ENCODE measurements around the gene DPT.
A peak's percentile ranks its signal among the peaks of the same experiment; 100 is the strongest.

Gene DPT

DNA sequence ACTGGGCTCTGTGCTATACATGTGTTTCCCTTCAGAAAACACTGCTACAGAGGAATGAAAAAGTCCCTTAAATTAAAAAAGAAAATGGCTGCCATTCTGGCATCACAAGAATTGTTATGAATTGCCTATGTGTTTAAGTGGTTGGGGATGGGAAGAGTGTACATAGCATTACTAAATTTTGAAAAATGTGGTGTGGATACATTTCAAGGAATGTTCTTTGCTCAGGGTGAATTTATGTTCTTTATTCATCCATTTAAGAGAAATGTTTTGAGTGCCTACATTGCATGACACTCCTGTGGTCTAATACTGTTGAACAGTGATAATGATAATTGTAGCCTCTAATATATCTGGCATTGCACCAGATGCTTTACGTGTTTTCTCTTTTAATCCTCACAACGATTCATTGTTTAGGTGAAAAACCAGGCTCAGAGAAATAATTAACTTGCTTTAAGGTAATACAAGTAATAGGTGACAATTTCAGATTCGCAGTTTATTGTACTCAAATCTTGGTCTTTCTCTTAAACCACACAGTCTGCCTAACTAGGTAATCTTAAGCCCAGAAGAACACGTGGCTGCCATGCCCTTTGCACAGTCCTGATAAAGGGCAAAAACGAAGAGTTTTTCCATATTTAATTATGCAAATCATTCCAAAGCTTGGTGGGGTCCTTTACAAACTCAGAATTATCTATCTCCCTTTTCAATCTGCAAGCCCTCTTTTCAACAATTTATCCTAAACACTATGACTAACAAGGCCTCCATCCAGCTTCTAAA is 31.5 kb downstream of the DPT start:
- DNase-seq = no peak

DNA sequence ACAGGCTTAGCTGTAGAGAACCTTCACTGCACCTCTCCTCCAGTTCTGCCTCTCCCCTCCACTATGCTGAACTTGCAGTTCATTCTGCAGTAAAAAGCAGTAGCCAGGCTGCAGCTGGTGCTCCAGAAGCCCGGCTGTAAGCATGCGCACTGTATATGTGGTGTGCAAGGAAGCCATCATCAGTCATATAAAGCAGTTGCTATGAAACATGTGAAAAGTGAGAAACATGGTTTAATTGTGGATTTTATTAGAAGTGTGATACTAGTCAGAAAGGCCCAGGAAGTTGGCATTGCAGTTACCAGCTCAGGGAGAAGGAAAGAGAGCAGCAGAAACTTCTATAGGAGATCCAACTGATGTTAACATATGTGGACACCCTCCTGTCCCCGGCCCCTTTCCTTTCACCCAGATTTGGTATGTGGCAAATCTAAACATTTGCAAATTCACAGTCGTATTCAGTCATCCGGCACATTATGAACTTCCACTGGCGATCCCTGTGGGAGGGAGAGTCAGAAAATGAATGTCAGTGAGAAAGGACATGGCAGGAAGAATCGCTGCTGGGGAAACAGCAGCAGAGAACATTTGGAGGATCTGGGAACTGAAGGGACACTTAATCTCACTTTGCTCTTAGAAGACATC is 32.8 kb downstream of the DPT start:
- no peak for DNase-seq

DNA sequence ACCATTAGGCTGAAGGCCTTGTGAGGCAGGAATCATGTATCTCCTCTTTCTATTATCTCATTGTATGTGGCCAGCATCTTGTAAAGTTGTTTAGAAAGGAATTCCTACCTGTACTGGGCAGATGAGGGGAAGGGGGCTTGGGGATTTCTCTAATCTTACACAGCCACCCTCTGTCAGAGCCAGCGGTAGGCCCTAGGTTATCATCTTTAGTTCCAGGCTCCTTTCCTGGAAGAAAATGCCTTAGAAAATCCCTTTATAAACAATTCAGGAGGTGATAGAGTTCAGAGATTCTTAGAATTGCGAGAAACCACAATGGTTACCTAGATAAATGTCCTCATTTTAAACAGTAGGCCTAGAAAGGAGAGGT is 35.2 kb downstream of the DPT start:
- no peak for DNase-seq

DNA sequence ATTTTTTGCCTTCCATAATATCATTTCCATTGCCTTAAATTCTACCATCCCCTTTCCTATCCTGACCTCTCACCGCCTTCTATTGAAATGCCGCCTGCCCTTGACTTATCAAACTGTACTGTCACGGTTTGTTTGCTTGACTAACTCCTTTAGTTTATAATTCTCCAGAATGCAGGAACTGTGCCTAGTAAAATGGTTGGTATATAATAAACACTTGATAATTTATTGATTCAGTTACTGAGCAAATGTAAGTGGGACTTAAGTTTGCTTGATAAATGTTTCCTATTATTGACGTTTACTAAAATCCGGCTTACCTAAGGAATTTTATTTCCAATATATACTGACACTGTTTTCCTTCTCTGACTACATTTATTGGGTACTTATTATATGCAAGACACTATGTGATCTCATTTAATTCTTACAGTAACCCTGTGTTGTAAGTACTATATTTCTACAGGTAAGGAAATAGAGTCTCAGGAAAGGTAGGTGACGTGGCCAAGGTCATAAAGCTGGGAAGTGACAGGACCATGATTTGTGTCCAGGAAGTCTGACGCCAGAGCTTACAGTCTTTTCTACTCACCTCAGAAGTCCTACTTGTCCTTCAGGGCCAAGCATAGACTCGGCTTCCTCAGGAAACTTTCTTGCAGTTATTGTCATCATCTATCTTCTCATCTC is 35.7 kb downstream of the DPT start:
- DNase-seq = no peak

DNA sequence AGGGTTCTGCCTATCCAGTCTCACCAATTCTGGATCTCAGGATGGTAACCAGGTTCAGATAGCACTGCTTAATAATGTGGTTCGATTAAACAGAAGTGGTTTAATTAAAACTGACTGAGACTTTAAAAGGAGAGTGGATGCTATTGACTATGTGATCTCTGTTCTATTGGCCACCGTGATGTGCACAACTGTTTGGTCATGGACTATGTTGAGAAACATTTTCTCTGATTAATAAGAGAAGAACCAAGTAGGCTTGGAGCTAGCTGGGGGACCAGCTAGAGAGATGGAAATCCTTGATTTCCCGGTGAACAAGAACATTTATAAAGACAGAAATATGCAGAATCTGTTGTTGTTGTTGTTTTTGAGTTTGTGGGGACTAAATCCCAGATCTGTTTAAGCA is 36.5 kb downstream of the DPT start:
- DNase-seq = no peak

DNA sequence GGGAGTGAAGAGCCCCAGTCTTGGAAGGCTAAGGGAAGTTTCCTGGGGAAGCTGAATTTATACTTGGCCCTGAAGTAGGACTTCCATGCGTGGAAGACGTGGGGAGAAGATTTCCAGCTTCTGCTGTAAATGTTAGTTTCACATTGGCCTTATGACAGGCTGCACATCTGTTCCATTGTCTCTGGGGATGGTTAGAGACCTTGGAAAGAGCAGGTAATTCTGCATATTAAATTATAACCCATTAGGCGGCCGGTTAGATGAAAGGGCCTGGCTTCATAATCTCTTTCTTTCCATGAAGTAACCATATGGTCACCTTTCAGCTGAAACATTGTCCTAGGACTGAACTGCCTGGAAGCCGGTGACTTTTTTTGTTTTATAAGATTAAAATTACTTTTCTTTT is 37.5 kb downstream of the DPT start:
- DNase-seq = no peak

DNA sequence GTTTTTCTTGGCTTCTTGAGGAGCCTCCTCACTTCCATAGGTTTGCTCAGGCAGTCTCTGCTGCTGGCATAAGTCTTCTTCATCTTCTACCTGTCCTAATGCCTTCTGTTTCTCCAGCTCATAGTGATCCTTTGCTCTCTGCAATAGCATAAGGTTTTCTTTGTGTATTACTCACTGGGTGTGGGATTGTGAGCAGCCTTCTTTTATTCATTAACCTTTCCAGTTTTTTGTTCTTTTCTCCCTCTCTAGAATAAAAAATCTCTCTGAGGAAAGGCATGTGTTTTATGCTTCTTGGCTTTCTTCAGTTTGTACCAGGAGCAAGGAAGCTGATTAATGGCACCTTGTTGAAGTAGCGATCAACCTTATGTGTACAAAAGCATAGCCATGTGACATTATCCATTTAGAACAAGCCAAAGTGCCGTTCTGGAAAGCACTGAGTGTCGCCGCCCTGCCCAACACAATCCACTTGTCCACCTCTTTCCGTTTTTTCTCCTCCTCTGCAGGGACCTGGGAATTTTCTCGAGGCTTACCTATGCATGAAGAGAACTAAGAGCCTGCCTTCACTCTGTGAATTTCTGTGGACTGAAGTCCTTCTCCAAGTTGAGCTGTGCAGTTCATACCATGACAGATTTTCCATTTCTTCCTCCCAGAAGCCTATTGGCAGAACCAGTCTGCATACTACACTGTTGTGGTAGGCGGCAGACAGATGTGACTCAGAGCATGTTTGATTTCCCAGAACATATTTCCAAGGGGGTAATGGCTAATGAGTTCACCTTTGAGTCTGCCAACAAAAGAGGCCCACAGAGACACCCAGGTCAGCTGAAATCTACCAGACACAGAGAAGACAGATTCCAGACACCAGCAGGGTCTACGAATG is 39.0 kb downstream of the DPT start:
- DNase-seq = no peak

DNA sequence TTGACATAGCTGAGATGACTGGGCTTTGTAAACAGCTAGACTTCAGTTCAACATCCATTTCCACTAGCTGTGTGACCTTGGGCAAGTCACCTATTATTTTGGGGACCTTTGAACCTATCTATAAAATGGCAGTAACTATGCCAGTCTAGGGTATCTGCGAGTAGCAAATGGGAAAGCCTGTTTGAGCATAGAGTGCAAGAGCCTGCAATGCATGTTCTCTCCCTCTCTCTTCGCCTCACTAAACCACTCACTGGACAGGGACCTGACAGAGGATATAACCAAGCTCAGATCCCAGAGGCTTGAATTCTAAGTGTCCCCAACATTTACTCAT is 39.7 kb downstream of the DPT start:
- DNase-seq = no peak

DNA sequence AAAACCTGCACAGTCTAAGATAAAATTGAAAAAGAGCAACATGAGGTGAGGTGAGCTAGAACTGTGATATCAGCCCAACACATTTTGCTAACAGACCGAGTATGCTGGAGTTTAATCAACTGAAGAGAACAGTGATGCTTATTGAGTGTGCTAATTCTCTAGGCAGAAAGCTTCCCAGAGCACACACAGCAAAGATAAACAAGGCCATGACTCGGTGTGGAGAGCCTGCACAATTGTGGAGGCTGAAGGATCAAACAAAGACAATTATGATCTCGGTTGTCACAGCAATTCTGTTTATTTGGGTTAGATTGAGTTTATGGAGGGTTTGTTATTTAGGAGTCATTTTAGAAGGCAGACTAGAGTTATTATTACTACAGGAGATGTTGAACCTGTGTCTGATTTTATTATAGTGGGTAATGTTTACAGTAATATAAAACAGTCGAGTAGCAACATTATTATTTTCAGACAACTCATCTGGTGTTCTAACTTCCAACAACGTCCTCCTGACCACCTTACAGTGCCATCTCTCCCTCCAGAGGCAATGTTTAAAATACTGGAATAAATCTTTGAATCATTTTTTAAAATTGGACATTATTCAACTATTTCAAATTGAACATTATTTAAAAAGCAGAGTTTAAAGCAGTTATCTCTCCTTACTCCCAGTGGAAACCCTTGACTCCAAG is 40.2 kb downstream of the DPT start:
- DNase-seq = no peak

DNA sequence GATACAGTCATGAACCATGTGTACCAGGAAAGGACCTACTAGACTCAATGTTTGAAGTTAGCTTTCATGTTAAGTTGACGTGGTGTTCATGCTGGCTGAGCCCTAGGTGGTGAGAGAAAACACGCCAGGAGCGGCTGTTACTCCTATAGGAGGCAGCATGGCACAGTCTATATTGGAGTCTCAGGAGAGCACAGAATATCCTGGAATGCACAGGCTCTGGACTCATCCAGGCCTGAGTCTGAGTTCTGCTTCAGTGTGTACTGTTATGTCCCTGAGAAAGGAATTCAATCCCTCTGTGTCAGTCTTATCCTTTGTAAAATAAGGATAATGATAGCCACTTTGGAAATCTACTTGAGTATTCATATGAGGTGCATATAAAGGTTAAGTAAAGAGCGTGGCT is 41.2 kb downstream of the DPT start:
- no peak for DNase-seq

DNA sequence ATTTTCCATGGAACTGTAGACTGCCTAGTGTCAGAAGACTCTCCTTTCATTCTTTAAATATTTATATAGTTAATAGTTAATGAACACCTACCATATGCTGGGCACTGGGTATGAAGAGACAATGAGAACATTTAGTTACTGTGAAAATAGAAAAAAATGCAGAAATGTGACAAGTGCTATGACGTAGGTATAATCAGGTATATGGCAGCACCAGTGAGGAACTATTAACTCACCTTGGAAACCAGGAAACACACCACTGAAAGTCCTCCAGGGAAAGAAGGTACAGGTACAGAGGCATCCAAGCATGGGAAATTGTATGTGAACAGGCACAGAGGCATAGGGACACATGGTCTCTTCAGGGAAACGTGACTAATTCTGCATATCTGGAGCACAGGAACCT is 42.3 kb downstream of the DPT start:
- no peak for DNase-seq

DNA sequence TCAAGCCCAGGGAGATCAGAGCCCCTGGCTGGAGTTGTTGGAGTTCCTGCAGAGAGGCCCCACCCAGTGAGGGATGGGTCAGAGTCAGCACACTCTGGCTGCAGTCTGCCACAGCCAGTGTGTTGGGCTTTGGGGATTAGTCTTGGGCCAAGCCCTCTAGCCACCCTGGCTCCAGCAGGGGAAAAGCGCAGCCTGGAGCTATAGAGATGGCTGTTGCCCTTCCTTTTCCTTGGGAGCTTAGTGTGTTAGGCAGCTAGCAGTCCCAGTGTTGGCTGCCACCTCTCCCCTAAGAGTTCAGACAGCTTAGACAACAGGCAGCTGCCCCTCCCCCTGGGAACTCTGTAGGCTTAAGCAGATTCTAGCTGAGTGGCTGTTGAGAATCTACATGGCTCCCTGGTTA is 45.1 kb downstream of the DPT start:
- no peak for DNase-seq

DNA sequence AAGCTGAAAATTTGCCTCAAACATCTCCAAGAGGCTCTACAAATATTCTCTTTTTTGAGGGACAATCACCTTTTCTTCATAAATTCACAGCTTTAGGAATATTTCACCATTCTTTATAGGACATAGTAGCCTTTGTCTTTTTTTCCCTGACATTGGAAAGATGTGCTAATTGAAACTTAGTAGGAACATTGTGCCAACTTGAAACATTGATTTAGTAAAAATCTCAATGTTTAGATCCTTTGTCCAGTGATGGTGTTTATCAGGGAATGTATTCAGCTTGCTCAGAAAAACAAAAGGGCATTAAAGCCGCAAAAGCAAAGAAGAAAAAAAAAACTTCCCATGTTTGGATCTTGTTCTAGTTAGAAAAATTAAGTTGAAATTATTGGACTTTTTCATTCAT is 52.1 kb downstream of the DPT start:
- DNase-seq = no peak

DNA sequence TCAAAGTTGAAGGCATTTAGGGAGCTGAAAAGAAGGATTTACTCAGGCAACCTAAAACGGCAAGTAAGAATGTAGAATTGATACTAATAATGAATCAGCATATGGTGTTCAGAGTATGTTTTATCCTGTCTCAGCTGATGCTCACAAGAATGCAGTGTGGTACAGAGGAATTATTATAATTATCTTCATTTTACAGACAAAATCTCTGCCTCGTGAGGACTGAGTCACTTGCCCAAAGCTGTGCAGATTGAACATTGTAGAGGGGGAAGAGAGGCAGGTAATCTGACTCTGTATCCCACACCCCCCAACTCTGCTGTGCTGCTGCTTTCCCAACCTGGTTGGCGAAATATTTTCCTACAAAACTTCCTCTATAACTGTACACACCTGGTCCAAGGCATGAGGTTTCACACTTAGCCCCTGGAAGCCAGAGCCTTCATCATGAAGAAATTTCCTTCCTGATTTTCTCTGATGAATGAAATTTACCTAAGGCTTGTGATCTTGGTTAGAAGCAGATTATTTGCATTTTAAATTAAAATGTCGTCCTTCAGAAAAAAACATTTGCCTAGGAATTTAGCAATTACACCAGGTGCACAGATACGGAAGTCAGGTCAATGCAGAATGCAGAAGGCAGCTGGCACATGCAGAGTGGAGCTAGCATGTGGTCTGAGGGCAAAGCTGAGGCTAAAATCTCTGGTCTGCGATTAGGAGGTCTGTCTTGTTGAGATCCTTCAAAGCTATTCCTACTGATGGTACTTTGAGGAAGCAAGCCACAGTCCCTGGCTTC is 52.8 kb downstream of the DPT start:
- no peak for DNase-seq

DNA sequence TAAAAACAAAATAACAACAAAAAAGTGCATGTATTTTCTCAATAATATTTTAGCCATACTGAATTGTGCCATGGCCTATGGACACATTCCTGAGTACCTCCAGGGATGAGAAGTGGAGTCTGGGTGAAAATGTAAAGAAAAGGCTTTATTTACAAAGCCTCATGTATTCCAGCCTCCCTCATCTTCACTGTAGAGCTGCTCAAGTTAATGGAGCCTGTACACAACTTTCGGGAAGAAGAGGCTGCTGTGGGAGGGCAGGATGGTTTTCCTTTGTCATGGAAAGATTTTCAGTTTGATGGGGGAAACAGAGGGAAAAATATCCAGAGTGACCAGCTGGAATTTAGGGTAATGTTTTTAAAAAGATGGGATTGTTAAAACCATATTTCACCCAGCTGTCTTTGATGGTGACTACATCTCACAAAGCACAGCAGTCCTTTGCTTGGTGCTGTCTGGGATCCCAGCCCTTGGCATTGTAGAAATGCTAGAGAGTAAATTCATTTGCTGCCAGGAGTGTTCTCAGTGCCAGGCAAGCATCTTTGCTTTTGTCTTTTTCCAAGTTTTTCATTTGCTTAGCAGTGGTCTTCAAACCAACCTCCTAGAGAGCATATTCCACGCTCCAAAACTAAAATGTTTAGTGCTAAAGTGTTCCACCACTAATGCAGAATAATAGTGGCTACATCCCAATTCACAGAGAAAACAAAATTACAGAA is 54.9 kb downstream of the DPT start:
- DNase-seq = no peak

DNA sequence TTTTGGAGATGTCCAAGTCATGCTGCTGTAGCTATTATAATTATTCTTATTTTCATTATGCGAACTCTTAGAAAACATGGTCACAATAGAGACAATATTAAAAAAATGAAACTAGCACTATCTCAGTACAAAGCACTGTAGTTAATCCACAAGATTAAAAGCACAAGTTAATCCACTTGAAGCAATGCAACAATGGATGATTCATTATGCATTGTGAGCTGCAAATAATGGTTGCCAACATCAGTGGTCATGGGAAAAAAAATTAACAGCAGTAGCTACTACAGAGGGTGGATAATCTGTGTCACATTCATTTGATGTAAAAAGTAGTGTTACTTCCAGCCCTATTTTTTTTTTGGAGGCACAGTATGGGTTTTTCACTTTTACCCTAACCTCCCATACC is 56.7 kb downstream of the DPT start:
- no peak for DNase-seq

DNA sequence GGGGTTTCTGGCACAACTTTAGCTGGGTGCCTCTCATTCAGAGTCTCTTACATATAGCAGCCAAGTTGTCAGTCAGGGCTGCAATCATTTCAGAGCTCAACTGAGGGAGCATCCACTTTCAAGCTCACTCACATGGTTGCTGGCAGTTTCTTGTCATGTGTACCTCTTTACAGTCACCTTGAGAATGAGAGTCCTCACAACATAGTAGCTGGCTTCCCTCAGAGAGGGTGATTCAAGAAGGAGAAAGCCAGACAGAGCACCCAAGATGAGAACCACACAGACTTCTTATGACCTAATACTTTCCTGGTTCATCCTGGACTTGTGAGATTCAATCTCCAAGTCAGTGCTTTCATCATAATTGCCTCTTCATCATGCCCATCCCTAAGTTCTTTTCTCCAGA is 57.2 kb downstream of the DPT start:
- DNase-seq = no peak

DNA sequence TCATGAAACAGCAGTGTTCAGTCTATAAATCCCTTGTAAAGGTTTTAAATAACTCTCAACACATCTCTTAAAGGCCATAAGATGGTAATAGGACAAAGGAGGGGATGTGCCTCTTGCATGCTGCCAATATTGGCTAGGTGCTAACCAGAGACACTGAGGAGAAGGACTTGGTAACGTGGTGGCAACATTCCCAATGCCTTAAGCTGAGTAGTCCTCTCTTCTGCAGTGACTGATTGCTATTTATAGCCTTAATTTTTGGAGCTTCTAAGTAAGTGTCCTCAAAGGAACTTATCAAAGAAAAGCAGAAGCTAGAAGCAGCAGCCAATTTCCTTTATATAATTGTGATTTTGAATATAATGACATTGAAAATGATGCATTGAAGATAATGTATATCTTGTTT is 63.0 kb downstream of the DPT start:
- DNase-seq = no peak

DNA sequence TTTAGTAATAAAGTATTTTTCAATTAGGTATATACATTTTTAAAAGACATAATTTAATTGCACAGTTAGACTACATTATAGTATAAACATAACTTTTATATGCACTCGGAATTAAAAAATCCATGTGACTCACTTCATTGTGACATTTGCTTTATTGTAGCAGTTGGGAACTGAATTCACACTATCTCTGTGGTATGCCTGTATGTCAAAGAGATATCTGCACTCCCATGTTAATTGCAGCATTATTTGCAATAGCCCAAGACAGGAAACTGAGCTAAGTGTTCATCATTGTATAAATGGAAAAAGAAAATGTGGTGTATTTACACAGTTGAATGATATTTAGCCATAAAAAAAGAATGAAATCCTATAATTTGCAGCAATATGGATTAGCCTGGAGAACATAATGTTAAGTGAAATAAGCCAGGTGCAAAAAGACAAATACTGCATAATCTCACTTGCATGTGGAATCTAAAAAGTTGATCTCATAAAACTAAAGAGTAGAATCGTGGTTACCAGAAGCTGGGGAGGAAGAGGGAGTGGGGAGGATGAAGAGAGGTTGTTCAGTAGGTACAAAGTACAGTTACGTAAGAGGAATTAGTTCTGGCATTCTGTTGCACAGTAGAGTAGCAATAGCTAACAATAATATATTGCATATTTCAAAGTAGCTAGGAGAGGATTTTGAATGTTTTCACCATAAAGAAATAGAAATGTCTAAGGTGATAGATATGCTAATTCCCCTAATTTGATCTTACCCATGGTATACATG is 64.8 kb downstream of the DPT start:
- no peak for DNase-seq

DNA sequence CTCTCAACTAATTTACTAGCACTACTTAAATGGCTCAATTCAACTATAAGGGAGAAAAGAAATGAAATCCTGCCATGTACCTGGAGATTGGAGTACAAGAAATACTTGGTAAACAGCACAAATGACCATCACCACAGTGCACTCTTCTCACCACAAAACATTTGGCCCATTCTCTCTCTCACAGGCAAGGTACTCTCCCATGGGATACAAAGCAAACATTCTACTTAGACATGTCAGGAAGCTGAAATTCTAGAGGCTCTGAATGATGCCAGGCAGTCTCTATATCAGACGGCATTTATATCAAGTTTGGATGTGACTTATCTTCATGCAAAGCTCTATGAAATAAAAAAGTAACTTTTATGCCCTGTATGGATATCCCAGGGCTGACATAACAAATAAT is 72.5 kb downstream of the DPT start:
- peak; percentile 2 for DNase-seq

Data from DMS79 treated with DMSO at 0.1 percent for 48 hours (cell line).